ENCODE measurements around the gene PRPF6. TPM values are rescaled to one million over a fixed set of nuclear protein-coding genes. Genes with fewer than 3 reads are reported as not detected.

Gene PRPF6
- total and polyA plus RNA-seq, 2 of the 13 experiments (the other 11 are each of a cell fraction or from before 2014, with no cell fraction given): 63.7 to 101 TPM

DNA sequence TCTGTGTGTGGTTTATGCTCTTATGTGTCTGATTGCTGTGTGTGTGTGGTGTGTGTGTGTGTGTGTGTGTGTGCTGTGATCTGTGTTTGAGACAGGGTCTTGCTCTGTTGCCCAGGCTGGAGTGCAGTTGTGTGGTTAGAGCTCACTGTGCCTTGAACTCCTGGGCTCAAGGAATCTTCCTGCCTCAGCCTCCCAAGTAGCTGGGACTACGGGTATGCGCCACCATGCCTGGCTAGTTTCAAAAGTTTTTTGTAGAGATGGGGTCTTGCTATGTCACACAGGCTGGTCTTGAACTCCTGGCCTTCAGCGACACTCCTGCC is 7.8 kb upstream of the PRPF6 start (continued):
- TF ChIP-seq ZNF121 (CRISPR knock-in tag; IDR thresholded peaks at IDR 0.05): peak; percentile 98
- no peak for TF ChIP-seq TMF1 (CRISPR knock-in tag; IDR thresholded peaks at IDR 0.05; ENCODE audit: low read depth)

DNA sequence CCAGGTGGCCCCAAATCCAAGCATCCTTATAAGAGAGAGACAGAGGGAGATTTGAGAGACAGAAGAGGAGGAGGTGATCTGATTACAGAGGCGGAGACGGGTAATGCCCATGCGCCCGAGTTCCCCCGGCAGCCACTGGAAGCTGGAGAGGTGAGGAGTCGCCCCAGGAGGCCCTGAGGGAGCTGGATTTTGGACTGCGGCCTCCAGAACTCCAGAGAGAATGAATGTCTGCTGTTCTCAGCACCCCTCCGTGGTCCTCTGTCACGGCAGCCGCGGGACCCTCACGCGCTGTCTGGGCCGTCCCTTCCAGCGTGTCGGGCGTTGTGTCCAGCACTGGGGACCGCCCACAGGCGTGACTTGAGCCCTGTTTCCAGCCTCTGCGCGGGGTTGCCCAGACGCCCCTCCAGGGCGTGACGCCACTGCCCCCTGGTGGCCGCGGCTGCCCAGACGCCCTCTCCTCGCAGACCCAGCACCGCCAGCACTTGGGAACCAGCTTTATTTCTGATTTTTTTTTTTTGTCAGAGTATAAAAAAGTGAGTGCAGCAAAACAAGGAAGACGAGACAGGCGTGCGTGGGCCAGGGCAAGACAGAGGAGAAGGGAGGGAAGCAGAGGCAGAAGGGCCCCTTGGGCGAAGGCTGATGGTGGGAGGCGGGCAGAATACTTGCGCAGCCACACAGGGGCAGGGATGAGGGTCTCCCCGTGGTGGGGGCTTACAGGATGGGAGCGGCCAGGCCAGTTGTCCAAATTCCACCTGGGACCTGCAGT is 7.1 kb upstream of the PRPF6 start:
- Histone ChIP-seq H3K4me2 (ENCODE audit: low read depth, low read length) (peak overlapping the region; percentile 91), H3K4me1 (ENCODE audit: insufficient read depth, low read length) (peaks cover 54% of the 10 kb centered on the region), H3K36me3 (replicated peaks in 1 of 2; ENCODE audit: control insufficient read depth in 1 of 2, insufficient read depth in 2 of 2, low read length in 2 of 2) (no peaks in the 10 kb centered on the region; a peak in 2 of 5 replicates), H2AFZ (ENCODE audit: low read length) (peak overlapping the region; percentile 45), H3K27me3 (ENCODE audit: control insufficient read depth in 1 of 2, insufficient read depth in 2 of 2, low read length in 2 of 2) (no peaks in the 10 kb centered on the region), H3K9ac (ENCODE audit: insufficient read depth, low read depth, low read length) (peak overlapping the region; percentile 42; the same call in 1 of the 2 replicates), H3K27ac (ENCODE audit: extremely low read length, insufficient read depth, low read length) (peak overlapping the region; percentile 13), H3K9me3 (ENCODE audit: low read length) (no peaks in the 10 kb centered on the region), H3K79me2 (ENCODE audit: insufficient read depth, low read length) (peaks cover 4% of the 10 kb centered on the region), H4K20me1 (ENCODE audit: insufficient read depth, low read length) (no peaks in the 10 kb centered on the region; the same call in 1 of the 2 replicates), H3K4me3 (replicated peaks in 1 of 3; ENCODE audit: insufficient read depth in 1 of 3, low read depth in 2 of 3, low read length in 3 of 3) (peak overlapping the region; percentile 43 to 75 (median 61); a peak in 5 of 6 replicates)
- POLR2A ChIA-PET: interaction anchor here (0.7 to 2.7 kb wide), 15 partner anchors 16 to 437 kb away, joined by 3 to 17 read pairs (median 3); partner anchors contain the start of genes C20orf204, HELZ2, PTK6 and TPD52L2
- ATAC-seq (peak; percentile 74), FAIRE-seq (peak; percentile 64), DNase-seq (ENCODE audit: low spot score) (peak; percentile 86)
- intact Hi-C loops (cut with micrococcal nuclease; ENCODE audit: unreplicated experiment): loop anchor here (5.0 kb wide), 1 partner anchor 437 kb away; the partner anchor contains the start of gene PTK6
- 15% methylated on average over 30 of the region's 37 CpGs for WGBS (ENCODE audit: low lambda C conversion rate)
- no TSS peak for BruUV-seq (replicated peaks)
- CTCF ChIA-PET (ENCODE audit: low intra/inter-chr PET ratio, low total read pairs): interaction anchor here (0.5 to 2.4 kb wide), 10 partner anchors 18 to 436 kb away, joined by 3 to 18 read pairs (median 4); partner anchors contain the start of genes ARFRP1 and ZGPAT
- in situ Hi-C loops (cut with HindIII; ENCODE audit: extremely low pct_ligation_motif_present, low pct_unique_long_range_greater_than_20kb): no loop called here
- TF ChIP-seq IRX3 (CRISPR knock-in tag; IDR thresholded peaks at IDR 0.05; ENCODE audit: borderline replicate concordance, low read depth): no peak
- TF ChIP-seq, protein P1, sequence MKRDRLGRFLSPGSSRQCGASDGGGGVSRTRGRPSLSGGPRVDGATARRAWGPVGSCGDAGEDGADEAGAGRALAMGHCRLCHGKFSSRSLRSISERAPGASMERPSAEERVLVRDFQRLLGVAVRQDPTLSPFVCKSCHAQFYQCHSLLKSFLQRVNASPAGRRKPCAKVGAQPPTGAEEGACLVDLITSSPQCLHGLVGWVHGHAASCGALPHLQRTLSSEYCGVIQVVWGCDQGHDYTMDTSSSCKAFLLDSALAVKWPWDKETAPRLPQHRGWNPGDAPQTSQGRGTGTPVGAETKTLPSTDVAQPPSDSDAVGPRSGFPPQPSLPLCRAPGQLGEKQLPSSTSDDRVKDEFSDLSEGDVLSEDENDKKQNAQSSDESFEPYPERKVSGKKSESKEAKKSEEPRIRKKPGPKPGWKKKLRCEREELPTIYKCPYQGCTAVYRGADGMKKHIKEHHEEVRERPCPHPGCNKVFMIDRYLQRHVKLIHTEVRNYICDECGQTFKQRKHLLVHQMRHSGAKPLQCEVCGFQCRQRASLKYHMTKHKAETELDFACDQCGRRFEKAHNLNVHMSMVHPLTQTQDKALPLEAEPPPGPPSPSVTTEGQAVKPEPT (CRISPR knock-in tag; IDR thresholded peaks at IDR 0.05; ENCODE audit: low read depth): peak; percentile 37; the same call in 1 of the 2 replicates
- TF ChIP-seq ZNF713 (CRISPR knock-in tag; IDR thresholded peaks at IDR 0.05): peak; percentile 97
- peak; percentile 6; the same call in 1 of the 2 replicates for TF ChIP-seq HNF4G (IDR thresholded peaks at IDR 0.05; ENCODE audit: borderline replicate concordance, low read depth, low read length)
- peak; percentile 64 for TF ChIP-seq HNF4G (CRISPR knock-in tag; IDR thresholded peaks at IDR 0.05; ENCODE audit: borderline replicate concordance, low read depth)
- TF ChIP-seq ZNF225 (CRISPR knock-in tag; IDR thresholded peaks at IDR 0.05): peak; percentile 95
- peak; percentile 76; the same call in 1 of the 2 replicates for TF ChIP-seq ZNF138 (CRISPR knock-in tag; IDR thresholded peaks at IDR 0.05; ENCODE audit: low read depth)
- peak; percentile 98 for TF ChIP-seq TAF15 (IDR thresholded peaks at IDR 0.05; ENCODE audit: low read depth, low read length, poor library complexity, severe bottlenecking)
- TF ChIP-seq, protein P2, sequence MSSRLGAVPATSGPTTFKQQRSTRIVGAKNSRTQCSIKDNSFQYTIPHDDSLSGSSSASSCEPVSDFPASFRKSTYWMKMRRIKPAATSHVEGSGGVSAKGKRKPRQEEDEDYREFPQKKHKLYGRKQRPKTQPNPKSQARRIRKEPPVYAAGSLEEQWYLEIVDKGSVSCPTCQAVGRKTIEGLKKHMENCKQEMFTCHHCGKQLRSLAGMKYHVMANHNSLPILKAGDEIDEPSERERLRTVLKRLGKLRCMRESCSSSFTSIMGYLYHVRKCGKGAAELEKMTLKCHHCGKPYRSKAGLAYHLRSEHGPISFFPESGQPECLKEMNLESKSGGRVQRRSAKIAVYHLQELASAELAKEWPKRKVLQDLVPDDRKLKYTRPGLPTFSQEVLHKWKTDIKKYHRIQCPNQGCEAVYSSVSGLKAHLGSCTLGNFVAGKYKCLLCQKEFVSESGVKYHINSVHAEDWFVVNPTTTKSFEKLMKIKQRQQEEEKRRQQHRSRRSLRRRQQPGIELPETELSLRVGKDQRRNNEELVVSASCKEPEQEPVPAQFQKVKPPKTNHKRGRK (CRISPR knock-in tag; IDR thresholded peaks at IDR 0.05): peak; percentile 73; the same call in 1 of the 2 replicates
- peak; percentile 81; the same call in 1 of the 2 replicates for TF ChIP-seq STAT5B (CRISPR knock-in tag; IDR thresholded peaks at IDR 0.05)
- TF ChIP-seq, protein P3, sequence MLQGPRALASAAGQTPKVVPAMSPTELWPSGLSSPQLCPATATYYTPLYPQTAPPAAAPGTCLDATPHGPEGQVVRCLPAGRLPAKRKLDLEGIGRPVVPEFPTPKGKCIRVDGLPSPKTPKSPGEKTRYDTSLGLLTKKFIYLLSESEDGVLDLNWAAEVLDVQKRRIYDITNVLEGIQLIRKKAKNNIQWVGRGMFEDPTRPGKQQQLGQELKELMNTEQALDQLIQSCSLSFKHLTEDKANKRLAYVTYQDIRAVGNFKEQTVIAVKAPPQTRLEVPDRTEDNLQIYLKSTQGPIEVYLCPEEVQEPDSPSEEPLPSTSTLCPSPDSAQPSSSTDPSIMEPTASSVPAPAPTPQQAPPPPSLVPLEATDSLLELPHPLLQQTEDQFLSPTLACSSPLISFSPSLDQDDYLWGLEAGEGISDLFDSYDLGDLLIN (CRISPR knock-in tag; IDR thresholded peaks at IDR 0.05; ENCODE audit: borderline replicate concordance): 0 out of 2 replicates have a peak, but pooled peaks have one; percentile 85
- TF ChIP-seq CAMTA2 (CRISPR knock-in tag; IDR thresholded peaks at IDR 0.05; ENCODE audit: borderline replicate concordance): no peak
- TF ChIP-seq, protein P4, sequence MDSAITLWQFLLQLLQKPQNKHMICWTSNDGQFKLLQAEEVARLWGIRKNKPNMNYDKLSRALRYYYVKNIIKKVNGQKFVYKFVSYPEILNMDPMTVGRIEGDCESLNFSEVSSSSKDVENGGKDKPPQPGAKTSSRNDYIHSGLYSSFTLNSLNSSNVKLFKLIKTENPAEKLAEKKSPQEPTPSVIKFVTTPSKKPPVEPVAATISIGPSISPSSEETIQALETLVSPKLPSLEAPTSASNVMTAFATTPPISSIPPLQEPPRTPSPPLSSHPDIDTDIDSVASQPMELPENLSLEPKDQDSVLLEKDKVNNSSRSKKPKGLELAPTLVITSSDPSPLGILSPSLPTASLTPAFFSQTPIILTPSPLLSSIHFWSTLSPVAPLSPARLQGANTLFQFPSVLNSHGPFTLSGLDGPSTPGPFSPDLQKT (CRISPR knock-in tag; IDR thresholded peaks at IDR 0.05; ENCODE audit: borderline replicate concordance): peak; percentile 72; the same call in 1 of the 2 replicates

Data from HepG2 (cell line).